Activated naive CD4-positive, alpha-beta T cell treated with anti-CD3 and anti-CD28 coated beads for 36 hours (primary cell): ENCODE measurements around the gene RND2. TPM values are rescaled to one million over a fixed set of nuclear protein-coding genes. Genes with fewer than 3 reads are reported as not detected.
"Not testable (repeated sequence)": the region's sequence is repeated elsewhere in the genome, so short reads cannot be mapped to it uniquely, and the experiment has no call there.

Experiments used
- CTCF ChIA-PET: fragments of 350-600 bp; sonication (Branson Sonifier 250); formaldehyde crosslinking; loops from one replicate; lab custom pipeline; 2021; ENCODE audit warnings: antibody characterized with exemption; lab: Charles Lee
- DNase-seq: peaks from one replicate; pipeline ENCODE4 v3.0.0-alpha.2; 2020
- H3K27ac Mint-ChIP-seq: one replicate; pipeline ENCODE4 v1.8.0; 2021; ENCODE audit warnings: mild to moderate bottlenecking, mixed read lengths
- H3K27me3 Mint-ChIP-seq: one replicate; pipeline ENCODE4 v1.8.0; 2021; ENCODE audit warnings: low read depth, mixed read lengths
- H3K36me3 Mint-ChIP-seq: one replicate; pipeline ENCODE4 v1.8.0; 2021; ENCODE audit warnings: low read depth, mixed read lengths
- H3K4me1 Mint-ChIP-seq: one replicate; pipeline ENCODE4 v1.8.0; 2021; ENCODE audit warnings: low read depth, mixed read lengths
- H3K4me3 Mint-ChIP-seq: one replicate; pipeline ENCODE4 v1.8.0; 2021; ENCODE audit warnings: mild to moderate bottlenecking, moderate library complexity, mixed read lengths
- H3K9me3 Mint-ChIP-seq: one replicate; pipeline ENCODE4 v1.8.0; 2021; ENCODE audit warnings: mixed read lengths
- intact Hi-C: fragments of 100-400 bp; cut with micrococcal nuclease; formaldehyde crosslinking; loops from one replicate; pipeline ENCODE4 v1.15.1; 2023
- total RNA-seq, 2 experiments: library from RNA; stranded (reverse); gene quantifications; one replicate each; pipeline ENCODE4 v1.2.3, GENCODE V29; 2021

Gene RND2
- total RNA-seq, 2 experiments from 2014 or later, result not detected

DNA sequence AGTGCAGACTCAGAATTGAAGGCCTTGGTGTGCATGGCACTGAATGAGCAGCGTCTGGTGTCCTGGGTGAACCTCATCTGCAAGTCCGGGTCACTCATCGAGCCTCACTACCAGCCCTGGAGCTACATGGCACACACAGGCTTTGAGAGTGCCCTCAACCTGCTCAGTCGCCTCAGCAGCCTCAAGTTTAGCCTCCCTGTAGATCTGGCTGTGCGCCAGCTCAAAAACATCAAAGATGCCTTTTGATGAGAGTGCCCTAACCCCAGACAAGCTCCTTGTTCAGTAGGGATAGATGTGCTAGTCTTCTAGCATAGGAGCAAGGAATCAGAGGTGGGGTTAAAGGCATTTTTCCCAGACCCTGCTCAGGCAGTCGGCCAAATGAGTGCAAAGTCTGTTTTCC is 33.6 kb upstream of the RND2 start:
- Mint-ChIP-seq H3K4me1 (no peaks in the 10 kb centered on the region), H3K27ac (no peak overlapping the region), H3K36me3 (peaks cover 19% of the 10 kb centered on the region), H3K9me3 (no peaks in the 10 kb centered on the region), H3K4me3 (no peak overlapping the region), H3K27me3 (no peaks in the 10 kb centered on the region)
- intact Hi-C loops, result no loop called here
- DNase-seq, result no peak
- CTCF ChIA-PET, result interaction anchor here (0.5 kb wide), 1 partner anchor 46 kb away, joined by 3 read pairs; no protein-coding TSS in a partner anchor

DNA sequence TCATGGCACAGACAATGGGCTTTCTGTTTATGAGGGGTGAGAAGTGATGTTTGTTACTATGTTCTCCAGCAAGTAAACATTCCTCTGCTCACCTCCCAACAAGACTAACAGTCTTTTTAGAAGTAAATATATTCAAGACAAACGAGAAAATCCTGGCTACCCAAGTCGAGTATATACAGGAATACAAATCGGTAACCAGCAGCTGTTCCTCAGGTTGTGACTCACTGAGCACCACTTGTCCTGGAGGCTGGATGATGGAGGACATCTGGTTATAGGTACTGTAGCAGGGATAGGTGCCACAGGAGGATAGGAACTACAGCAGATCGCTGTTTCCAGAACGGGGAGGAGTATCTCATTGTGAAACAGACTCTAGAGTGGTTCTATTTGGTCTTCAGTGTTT is 32.2 kb upstream of the RND2 start:
- Mint-ChIP-seq H3K27me3 (no peaks in the 10 kb centered on the region), H3K4me1 (peaks cover 9% of the 10 kb centered on the region), H3K27ac (no peak overlapping the region), H3K9me3 (no peaks in the 10 kb centered on the region), H3K36me3 (peaks cover 18% of the 10 kb centered on the region), H3K4me3 (no peak overlapping the region)
- intact Hi-C loops, result no loop called here
- DNase-seq, result no peak
- CTCF ChIA-PET, result no interaction called here

DNA sequence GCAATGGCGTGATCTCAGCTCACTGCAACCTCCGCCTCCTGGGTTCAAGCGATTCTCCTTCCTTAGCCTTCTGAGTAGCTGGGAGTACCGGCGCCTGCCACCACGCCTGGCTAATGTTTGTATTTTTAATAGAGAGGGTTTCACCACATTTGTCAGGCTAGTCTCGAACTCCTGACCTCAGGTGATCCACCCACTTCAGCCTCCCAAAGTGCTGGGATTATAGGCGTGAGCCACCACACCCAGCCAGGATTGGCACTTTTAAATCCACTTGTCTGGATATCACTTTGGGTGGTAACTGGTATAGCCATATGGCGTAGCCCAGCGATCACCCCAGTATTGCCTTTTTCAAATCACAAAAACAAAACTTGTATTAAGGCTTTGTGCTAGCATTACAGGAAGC is 31.1 kb upstream of the RND2 start:
- Mint-ChIP-seq H3K4me1 (peaks cover 10% of the 10 kb centered on the region), H3K36me3 (peaks cover 22% of the 10 kb centered on the region)
- H3K27me3 Mint-ChIP-seq, CTCF ChIA-PET, H3K4me3 Mint-ChIP-seq, intact Hi-C loops, H3K27ac Mint-ChIP-seq, H3K9me3 Mint-ChIP-seq, DNase-seq: not testable (repeated sequence)

DNA sequence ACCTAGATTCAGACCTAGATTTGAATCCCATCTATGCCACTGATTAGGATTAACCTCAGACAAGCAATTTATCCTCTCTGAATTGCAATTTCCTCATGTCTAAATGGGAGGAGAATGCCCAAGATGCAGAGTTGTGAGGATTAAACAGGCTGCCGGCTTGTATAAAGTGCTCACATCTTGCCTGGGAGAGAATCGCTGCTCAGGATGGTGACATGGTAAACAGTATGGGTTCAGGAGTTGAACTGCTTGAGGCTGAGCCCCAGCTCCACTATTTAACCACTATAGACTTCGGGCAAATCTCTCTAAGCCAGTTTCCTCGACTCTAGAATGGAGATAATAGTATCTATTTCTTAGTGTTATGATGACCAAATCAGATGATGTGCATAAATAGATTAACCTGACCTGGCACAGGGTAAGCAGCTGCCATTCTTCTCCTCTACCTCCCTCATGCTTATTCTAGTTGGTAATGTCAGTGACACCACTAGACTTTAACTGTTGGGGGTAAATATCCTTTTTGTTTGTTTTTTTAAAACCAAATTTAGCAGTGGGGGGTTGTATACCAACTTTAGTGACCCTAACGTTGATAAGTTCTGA is 27.5 kb upstream of the RND2 start:
- DNase-seq, result no peak
- H3K36me3 Mint-ChIP-seq, result peaks cover 36% of the 10 kb centered on the region

DNA sequence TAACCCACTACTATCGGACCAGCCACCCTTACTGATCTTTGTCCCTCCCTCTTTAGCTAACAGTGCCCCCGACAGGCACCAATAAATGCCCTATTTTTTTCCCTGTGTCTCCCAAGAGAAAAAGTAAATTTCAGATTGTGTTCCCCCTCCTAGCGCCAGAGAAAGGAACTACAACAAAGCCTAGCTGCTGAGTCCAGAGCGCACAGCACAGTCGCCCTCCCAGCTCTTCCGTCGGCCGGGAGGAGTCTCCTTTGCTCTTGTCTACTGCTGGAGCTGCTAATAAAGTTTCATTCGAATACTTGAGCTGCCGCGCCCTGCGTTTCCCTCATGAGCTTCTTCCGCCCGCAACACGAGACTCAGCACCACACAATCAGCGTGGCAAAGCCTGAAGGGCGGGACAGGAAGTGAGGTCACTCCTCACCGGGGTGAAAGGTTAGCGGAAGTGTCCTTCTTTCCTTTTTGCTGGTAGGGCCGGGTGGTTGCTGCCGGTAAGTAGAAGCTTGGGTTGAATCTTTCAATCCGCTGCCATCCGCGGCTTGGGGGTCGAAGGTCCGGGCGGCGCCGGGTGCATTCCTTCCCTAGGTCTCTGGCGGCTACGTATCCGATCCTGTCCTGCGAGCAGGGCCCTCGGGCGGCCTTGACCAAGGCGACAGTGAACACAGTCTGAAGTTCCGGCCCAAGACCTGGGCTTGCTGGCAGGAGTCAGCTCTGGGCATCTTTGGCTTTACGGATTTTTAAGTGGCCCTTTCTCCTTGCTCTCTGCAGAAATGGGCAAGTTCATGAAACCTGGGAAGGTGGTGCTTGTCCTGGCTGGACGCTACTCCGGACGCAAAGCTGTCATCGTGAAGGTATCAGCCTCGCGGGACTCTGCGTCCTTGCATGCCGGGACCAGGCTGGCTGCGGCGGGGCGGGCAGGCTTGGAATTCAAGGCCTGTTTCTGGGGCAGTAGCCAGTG is 26.8 kb upstream of the RND2 start, which contains the start of gene RPL27:
Gene RPL27, plus strand, starts transcription at position 436 of the 955 bp plus-strand sequence. Its CDS starts 332 bp downstream, at position 768.
- Mint-ChIP-seq H3K4me1 (peaks cover 34% of the 10 kb centered on the region), H3K27ac (peak within 1 kb of the TSS; percentile 97), H3K4me3 (peak within 1 kb of the TSS; percentile 97), H3K9me3 (no peaks in the 10 kb centered on the region), H3K27me3 (no peaks in the 10 kb centered on the region), H3K36me3 (peaks cover 43% of the 10 kb centered on the region)
- CTCF ChIA-PET, result interaction anchor here (0.7 to 2.7 kb wide), 14 partner anchors 8 to 486 kb away, joined by 3 to 15 read pairs (median 4); partner anchors contain the start of genes DHX8, IFI35 and PTGES3L
- peak; percentile 99 for DNase-seq
- intact Hi-C loops, result loop anchor here (1.0 to 5.0 kb wide), 13 partner anchors 18 to 421 kb away; partner anchors contain the start of genes AARSD1, BECN1, BRCA1 and EZH1

More for the DNA sequence above, 27.5 kb upstream of the RND2 start:
- H3K9me3 Mint-ChIP-seq, result no peaks in the 10 kb centered on the region
- H3K27ac Mint-ChIP-seq, result peak overlapping the region; percentile 97
- CTCF ChIA-PET, result interaction anchor here (0.6 to 2.7 kb wide), 15 partner anchors 9 to 487 kb away, joined by 3 to 15 read pairs (median 5); partner anchors contain the start of genes DHX8 and IFI35
- intact Hi-C loops, result loop anchor here (5.0 kb wide), 1 partner anchor 215 kb away; the partner anchor contains the start of gene TMEM106A
- peaks cover 34% of the 10 kb centered on the region for H3K4me1 Mint-ChIP-seq
- H3K4me3 Mint-ChIP-seq, result peak overlapping the region; percentile 97
- H3K27me3 Mint-ChIP-seq, result no peaks in the 10 kb centered on the region

DNA sequence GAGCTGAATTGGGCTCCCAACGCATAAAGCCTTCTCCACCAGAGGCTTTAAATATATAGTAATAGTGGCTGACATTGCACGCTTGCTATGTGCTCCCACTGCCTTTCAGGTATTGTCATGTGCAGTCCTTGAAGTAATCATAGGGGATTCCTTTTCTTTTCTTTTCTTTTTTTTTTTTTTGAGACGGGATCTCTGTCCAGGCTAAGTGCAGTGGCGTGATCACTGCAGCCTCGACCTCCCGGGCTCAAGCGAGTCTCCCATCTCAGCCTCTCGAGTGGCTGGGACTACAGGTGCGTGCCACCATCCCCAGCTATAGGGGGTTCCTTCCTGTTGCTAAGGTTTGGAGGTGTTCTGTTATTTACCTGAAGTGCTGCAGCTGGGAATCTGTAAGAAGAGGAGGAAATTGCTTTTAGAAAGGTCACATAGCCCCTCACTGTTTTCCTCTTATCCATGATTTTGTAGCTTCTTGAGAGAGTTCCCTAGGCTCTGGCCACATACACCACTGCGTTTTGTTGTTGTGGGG is 26.0 kb upstream of the RND2 start:
- Mint-ChIP-seq H3K4me1 (peaks cover 34% of the 10 kb centered on the region), H3K36me3 (peaks cover 44% of the 10 kb centered on the region), H3K27me3 (no peaks in the 10 kb centered on the region), H3K9me3 (no peaks in the 10 kb centered on the region), H3K27ac (peak overlapping the region; percentile 97), H3K4me3 (peak overlapping the region; percentile 97)
- intact Hi-C loops, result loop anchor here (2.0 to 5.0 kb wide), 2 partner anchors 213 to 390 kb away; partner anchors contain the start of genes RETREG3, TMEM106A and TUBG1
- DNase-seq, result no peak
- CTCF ChIA-PET, result interaction anchor here (1.0 to 2.7 kb wide), 3 partner anchors 7 to 20 kb away, joined by 4 to 15 read pairs (median 5); partner anchors contain the start of genes IFI35 and PTGES3L

DNA sequence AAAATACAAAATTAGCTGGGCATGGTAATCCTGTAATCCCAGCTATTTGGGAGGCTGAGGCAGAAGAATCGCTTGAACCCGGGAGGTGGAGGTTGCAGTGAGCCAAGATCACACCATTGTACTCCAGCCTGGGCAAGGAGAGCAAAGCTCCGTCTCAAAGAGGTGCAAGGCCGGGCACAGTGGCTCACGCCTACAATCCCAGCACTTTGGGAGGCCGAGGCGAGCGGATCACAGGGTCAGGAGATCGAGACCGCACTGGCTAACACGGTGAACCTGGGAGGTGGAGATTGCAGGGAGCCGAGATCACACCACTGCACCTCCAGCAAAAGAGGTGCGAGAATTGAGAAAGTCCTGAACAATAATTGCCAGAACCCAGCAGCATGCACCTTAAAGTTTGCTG is 24.1 kb upstream of the RND2 start:
- CTCF ChIA-PET, H3K9me3 Mint-ChIP-seq, intact Hi-C loops, DNase-seq, H3K27me3 Mint-ChIP-seq: not testable (repeated sequence)
- peaks cover 45% of the 10 kb centered on the region for H3K36me3 Mint-ChIP-seq
- peaks cover 34% of the 10 kb centered on the region for H3K4me1 Mint-ChIP-seq
- peak overlapping the region; percentile 6 for H3K4me3 Mint-ChIP-seq
- H3K27ac Mint-ChIP-seq, result peak overlapping the region; percentile 73

DNA sequence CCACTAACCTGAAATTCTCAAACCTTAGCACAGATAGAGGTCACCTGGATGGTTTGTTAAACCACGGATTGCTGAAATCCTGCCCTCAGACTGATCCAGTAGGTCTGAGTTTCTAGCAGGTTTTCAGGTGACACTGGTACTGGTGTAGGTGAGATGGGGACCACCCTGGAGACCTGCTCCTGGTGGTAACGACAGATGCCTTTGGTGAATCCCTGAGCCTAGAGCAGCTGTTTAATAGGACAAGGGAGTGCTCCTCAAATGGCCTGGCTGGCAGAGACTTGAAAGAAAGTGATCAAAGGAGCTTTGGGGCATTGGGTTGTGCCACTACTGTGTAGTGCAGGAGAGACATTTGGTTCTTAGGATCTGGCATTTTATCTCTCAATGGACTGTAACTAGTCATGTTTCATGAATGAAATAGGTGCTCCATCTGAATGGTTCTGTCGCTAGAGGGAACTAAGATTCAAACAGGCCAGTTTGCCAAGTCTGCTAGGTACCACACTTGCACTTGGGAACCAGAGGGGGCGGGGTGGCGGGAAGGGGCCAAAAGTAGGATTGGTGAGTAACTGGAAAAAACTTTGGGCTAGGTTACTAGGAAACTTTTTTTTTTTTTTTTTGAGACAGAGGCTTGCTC is 21.4 kb upstream of the RND2 start:
- Mint-ChIP-seq H3K27ac (no peak overlapping the region), H3K27me3 (no peaks in the 10 kb centered on the region), H3K36me3 (peaks cover 48% of the 10 kb centered on the region), H3K4me3 (no peak overlapping the region), H3K9me3 (no peaks in the 10 kb centered on the region), H3K4me1 (peaks cover 29% of the 10 kb centered on the region)
- CTCF ChIA-PET, result interaction anchor here (0.7 kb wide), 1 partner anchor 64 kb away, joined by 3 read pairs; no protein-coding TSS in a partner anchor
- intact Hi-C loops, result no loop called here
- DNase-seq, result no peak

DNA sequence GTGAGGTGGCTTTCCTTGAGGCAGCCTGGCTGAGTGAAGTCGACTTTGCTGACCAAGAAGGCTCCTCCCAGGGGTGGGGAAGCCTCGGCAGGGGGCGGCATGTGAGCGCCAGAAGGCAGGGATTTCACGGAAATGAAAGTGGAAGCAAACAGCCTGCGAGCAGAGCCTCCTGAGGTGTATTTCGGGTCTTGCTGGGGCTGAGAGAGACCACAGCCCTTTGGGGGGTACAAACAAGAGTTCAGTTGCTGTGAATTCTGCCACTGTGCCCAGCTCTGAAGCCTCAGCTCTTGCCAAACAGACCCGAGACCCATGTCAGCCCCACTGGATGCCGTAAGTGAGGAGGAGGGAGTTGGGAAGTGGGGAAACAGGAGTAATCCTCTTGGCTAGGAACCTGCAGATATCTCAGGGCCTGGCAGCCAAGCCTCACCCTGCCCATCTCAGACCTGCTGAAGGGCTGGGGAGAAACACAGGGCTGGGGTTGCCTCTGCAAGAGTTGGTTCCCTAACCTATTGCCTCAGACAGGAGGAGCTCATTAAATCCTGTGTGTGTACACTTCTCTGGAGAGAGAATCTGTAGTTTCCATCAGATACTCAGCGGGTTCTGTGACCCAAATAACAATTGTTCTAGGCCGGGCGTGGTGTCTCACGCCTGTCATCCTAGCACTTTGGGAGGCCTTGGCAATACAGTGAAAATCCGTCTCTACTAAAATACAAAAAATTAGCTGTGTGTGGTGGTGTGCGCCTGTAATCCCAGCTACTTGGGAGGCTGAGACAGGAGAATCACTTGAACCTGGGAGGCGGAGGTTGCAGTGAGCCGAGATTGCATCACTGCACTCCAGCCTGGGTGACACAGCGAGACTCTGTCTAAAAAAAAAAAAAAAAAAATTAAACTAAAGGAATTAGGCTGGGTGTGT is 18.1 kb upstream of the RND2 start, which contains the start of gene IFI35:
Gene IFI35, plus strand, starts transcription at position 146 of the 913 bp plus-strand sequence. Its CDS starts 164 bp downstream, at position 310.
- peaks cover 16% of the 10 kb centered on the region for H3K4me1 Mint-ChIP-seq
- H3K4me3 Mint-ChIP-seq, result peak within 1 kb of the TSS; percentile 100
- peak; percentile 94 for DNase-seq
- H3K36me3 Mint-ChIP-seq, result peaks cover 23% of the 10 kb centered on the region
- intact Hi-C loops, result loop anchor here (1.0 to 5.0 kb wide), 3 partner anchors 118 to 476 kb away; partner anchors contain the start of genes BRCA1 and DHX8
- CTCF ChIA-PET, result interaction anchor here (0.6 to 2.2 kb wide), 5 partner anchors 9 to 308 kb away, joined by 3 to 15 read pairs (median 4); partner anchors contain the start of gene RPL27
- H3K9me3 Mint-ChIP-seq, result no peaks in the 10 kb centered on the region
- peak within 1 kb of the TSS; percentile 99 for H3K27ac Mint-ChIP-seq
- H3K27me3 Mint-ChIP-seq, result no peaks in the 10 kb centered on the region

DNA sequence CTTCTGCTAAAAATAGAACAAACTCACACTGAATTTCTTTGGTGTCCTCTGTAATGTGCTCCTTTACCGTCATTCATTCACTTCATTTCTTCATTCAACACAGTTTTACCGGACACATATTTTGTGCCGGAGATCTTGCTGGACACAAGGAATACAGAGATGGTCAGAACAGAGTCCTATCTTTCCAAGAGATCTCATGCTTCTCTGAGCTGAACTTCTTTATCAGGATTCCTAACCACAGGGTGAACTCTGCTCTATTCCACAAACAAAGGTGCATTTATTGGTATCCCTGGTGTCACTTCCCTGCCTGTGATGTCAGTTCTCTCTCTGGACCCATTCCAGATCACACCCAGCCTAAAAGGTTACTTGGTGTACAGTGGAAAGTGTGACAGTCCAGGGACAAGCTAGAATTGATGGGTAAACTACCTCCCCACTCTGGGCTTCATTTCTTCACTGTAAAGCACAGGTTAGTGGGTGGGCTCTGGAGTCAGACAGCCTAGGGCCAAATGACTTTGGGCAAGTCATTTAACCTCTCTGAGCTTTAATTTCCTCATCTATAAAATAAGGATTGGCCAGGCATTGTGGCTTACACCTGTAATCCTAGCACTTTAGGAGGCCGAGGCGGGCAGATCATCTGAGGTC is 14.2 kb upstream of the RND2 start:
- intact Hi-C loops, result no loop called here
- no peak for DNase-seq
- Mint-ChIP-seq H3K27me3 (no peaks in the 10 kb centered on the region), H3K27ac (no peak overlapping the region), H3K4me1 (peaks cover 14% of the 10 kb centered on the region), H3K4me3 (no peak overlapping the region), H3K36me3 (peaks cover 17% of the 10 kb centered on the region), H3K9me3 (no peaks in the 10 kb centered on the region)
- CTCF ChIA-PET, result interaction anchor here (1.9 kb wide), 1 partner anchor 13 kb away, joined by 4 read pairs; the partner anchor contains the start of gene RPL27
